ENCODE data around the gene PGLYRP1.

GRCh38 chr19:46020819-46021125 lies 2.1 kb downstream of the PGLYRP1 start:
- TF ChIP-seq ZNF274 (IDR thresholded peaks at IDR 0.05; ENCODE audit: low read depth, low read length) (no peak), SUZ12 (IDR thresholded peaks at IDR 0.05; ENCODE audit: extremely low read depth, insufficient read depth, insufficient read length) (no peak)
